ENCODE measurements around the gene XYLT1.

DNA sequence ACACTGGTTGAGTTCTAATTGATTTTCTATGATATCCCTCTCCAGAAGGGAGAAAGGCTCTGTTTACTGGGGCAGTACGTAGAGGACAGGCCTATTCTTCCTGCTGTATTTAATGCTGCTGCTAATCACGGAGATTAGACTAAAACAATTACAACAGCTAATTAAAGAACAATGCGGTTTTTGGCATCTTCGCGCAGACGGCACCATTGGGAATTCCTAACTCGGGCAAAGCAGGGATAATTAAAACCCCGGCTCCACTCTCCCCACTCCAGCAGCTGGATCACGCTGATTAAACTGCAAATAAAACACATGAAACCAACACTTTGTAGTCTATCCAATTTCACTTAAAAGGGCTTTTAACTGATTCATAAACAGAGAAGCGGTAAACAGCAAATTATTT lies 147.6 kb downstream of the XYLT1 start:
- TF ChIP-seq CTCF (optimal IDR thresholded peaks at IDR 0.05 in 1 of 3, IDR thresholded peaks at IDR 0.05 in 1 of 3, conservative IDR thresholded peaks at IDR 0.05 in 1 of 3; ENCODE audit: extremely low read depth in 1 of 3, insufficient read depth in 2 of 3, low read length in 3 of 3) (no peak), EZH2 (IDR thresholded peaks at IDR 0.05; ENCODE audit: low read length) (no peak)
